Psoas muscle (tissue), 8 donors: ENCODE data around the gene STUM. TPM values are rescaled to one million over a fixed set of nuclear protein-coding genes. Genes with fewer than 3 reads are reported as not detected.

Experiments used
- ATAC-seq, 4 donors: fragments of 200-7000 bp; cut with Tn5 transposase; one replicate each; pipeline ENCODE4 v1.9.1; 2020; ENCODE audit warnings: moderate library complexity in 3 of 4, mild to moderate bottlenecking in 2 of 4
- DNase-seq, 2 donors: peaks; one replicate each; pipeline ENCODE4 v3.0.0-alpha.2; 2020
- H3K27ac ChIP-seq: fragments of 200-600 bp; one replicate; pipeline ENCODE4 v1.8.0; 2022
- H3K27me3 ChIP-seq, 3 donors: fragments of 200-600 bp in 1 of 3; one replicate each; pipeline versions ENCODE4 v1.6.1 to v1.8.0; 2013 to 2022; ENCODE audit warnings: low read length in 2 of 3, mild to moderate bottlenecking in 2 of 3, moderate library complexity in 1 of 3; ENCODE audit not compliant: insufficient read depth in 3 of 3
- H3K36me3 ChIP-seq, 2 donors: fragments of 200-600 bp in 1 of 2; one replicate each; pipeline versions ENCODE4 v1.6.1 to v1.8.0; 2013 to 2022; ENCODE audit warnings: low read depth in 1 of 2, mild to moderate bottlenecking in 1 of 2, moderate library complexity in 1 of 2; ENCODE audit not compliant: insufficient read depth in 1 of 2
- H3K4me1 ChIP-seq: fragments of 200-600 bp; one replicate; pipeline ENCODE4 v1.8.0; 2022
- H3K4me3 ChIP-seq: fragments of 200-600 bp; one replicate; pipeline ENCODE4 v1.8.0; 2022; ENCODE audit warnings: mild to moderate bottlenecking
- H3K9me3 ChIP-seq: fragments of 200-600 bp; one replicate; pipeline ENCODE4 v1.8.0; 2022
- WGBS, 3 donors: extraction: QIAGEN DNeasy Blood & Tissue Kit; methylation state at CpG; one replicate each; pipeline versions ENCODE4 v1.1.6 to v1.1.7; 2013; 5-methylcytosine and 5-hydroxymethylcytosine counted together
- intact Hi-C, 2 donors: fragments of 100-400 bp; cut with DNase I; formaldehyde crosslinking; loops; one replicate each; pipeline versions ENCODE4 v1.11.0 to v1.14.2; 2022
- polyA plus RNA-seq, 3 donors: library from polyadenylated mRNA; stranded (reverse); fragments of 200-250 nt; gene quantifications; one replicate each; pipeline ENCODE4 v1.2.3, GENCODE V29; 2013
- total RNA-seq, 4 donors: library from RNA; stranded (reverse); fragmentation: NEBNext Ultra II Directional in 2 of 4; extraction: Animal tissue kit (Norgen Biotek cat#: 25700) in 2 of 4; gene quantifications; one replicate each; pipeline versions ENCODE4 v1.2.1 to v1.2.4, GENCODE V29; 2021 to 2023
- TF ChIP-seq, protein P1 (sequence below): fragments of 200-600 bp; IDR thresholded peaks from one replicate; pipeline ENCODE4 v1.8.0; 2022; ENCODE audit warnings: antibody characterized with exemption
- donor health status: healthy with polysubstance abuse.
- donor health status: DM: no; HTN: no; CAD: no; lungs with moderate emphysema.
- donor health status: Bipolar disorder and iron deficiency.
- donor health status: healthy.
- donor health status: DM: yes; HTN: yes; CAD: no.
- donor health status: DM: no; HTN: no; CAD: no.
- donor health status: DM: no; HTN: no; CAD: no.
- donor health status: DM: yes; HTN: yes; CAD: no.

STUM gene
- total and polyA plus RNA-seq, 7 donors: 0.34 to 1.5 (median 0.96) TPM

- no peak overlapping the region for H3K4me3 ChIP-seq
- intact Hi-C loops: no loop called here
Measured at GRCh38 chr1:226622012-226622411, 73.4 kb downstream of the STUM start.

DNA sequence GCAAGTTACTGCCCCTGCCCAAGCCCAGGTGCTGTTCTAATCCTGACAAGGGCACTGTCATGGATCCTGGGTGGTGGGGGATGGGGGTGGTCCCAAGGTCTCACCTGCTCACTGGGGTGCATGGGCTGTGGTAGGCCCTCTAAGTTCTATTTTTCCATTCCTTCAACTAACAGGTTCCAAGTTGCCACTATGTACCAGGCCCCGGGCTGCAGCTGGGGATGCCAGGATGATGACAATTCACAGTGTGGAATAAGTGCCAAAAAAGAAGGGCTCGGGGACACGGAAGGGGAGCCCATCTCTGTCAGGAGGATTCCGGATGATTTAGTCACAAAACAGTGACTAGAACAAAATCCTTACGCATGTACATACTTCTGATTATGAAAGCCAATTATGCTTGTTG is 76.0 kb downstream of the STUM start:
- WGBS, 3 donors: 57 to 68% (median 66%) methylated on average over 5 of the region's 5 CpGs
- no peak for ATAC-seq
- Histone ChIP-seq H3K4me3 (no peak overlapping the region), H3K9me3 (peaks cover 13% of the 10 kb centered on the region), H3K27ac (no peak overlapping the region), H3K27me3 (no peaks in the 10 kb centered on the region), H3K36me3 (no peaks in the 10 kb centered on the region), H3K4me1 (peaks cover 5% of the 10 kb centered on the region)
- intact Hi-C loops: loop anchor here in 1 of 2 donors (2.0 kb wide), 1 partner anchor 816 kb away; no protein-coding TSS in a partner anchor
- TF ChIP-seq, protein P1, sequence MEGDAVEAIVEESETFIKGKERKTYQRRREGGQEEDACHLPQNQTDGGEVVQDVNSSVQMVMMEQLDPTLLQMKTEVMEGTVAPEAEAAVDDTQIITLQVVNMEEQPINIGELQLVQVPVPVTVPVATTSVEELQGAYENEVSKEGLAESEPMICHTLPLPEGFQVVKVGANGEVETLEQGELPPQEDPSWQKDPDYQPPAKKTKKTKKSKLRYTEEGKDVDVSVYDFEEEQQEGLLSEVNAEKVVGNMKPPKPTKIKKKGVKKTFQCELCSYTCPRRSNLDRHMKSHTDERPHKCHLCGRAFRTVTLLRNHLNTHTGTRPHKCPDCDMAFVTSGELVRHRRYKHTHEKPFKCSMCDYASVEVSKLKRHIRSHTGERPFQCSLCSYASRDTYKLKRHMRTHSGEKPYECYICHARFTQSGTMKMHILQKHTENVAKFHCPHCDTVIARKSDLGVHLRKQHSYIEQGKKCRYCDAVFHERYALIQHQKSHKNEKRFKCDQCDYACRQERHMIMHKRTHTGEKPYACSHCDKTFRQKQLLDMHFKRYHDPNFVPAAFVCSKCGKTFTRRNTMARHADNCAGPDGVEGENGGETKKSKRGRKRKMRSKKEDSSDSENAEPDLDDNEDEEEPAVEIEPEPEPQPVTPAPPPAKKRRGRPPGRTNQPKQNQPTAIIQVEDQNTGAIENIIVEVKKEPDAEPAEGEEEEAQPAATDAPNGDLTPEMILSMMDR: no peak
- peak in 1 of 2 donors; percentile 35 for DNase-seq

More at GRCh38 chr1:226622012-226622411, 73.4 kb downstream of the STUM start:
- Histone ChIP-seq H3K27me3 (no peaks in the 10 kb centered on the region), H3K9me3 (peaks cover 13% of the 10 kb centered on the region), H3K27ac (no peak overlapping the region), H3K36me3 (no peaks in the 10 kb centered on the region), H3K4me1 (peaks cover 5% of the 10 kb centered on the region)
- TF ChIP-seq, protein P1: no peak
- no peak for DNase-seq
- ATAC-seq: no peak

DNA sequence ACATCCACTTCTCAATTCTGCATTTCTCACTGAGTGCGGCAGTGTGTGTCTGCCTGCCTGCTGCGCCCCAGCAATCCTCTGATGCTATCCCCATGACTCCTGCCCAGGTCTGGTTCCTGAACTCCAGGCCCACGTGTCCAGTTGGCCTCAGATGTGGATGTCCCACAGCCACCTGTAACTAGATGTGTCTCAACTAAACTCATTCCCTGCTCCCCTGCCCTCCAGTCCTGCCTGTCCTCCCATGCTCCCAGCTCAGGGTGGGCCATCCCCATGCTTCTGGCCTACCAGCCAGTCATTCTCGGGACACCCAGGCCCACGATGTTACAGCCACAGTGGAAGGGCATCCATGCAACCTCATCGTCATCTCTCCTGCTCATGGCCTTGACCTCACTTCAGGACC is 76.8 kb downstream of the STUM start:
- DNase-seq (peak in 1 of 2 donors; percentile 21), ATAC-seq (no peak)
- H3K27me3 ChIP-seq: no peaks in the 10 kb centered on the region

GRCh38 chr1:226625832-226626576 is 77.4 kb downstream of the STUM start:
- TF ChIP-seq, protein P1: no peak
- no peak overlapping the region for H3K4me3 ChIP-seq
- 79 to 85% (median 84%) methylated on average over 10 of the region's 10 CpGs for WGBS, 3 donors
- no peak overlapping the region for H3K27ac ChIP-seq
- peak in 1 of 2 donors; percentile 44 for DNase-seq
- no peaks in the 10 kb centered on the region for H3K36me3 ChIP-seq
- peaks cover 13% of the 10 kb centered on the region for H3K9me3 ChIP-seq
- peak; percentile 15 to 47 (median 32) for ATAC-seq
- intact Hi-C loops: loop anchor here in 1 of 2 donors (2.0 kb wide), 1 partner anchor 815 kb away; no protein-coding TSS in a partner anchor
- H3K27me3 ChIP-seq: no peaks in the 10 kb centered on the region
- peaks cover 5% of the 10 kb centered on the region for H3K4me1 ChIP-seq

More for the DNA sequence above, 76.8 kb downstream of the STUM start:
- TF ChIP-seq, protein P1: no peak
- H3K4me1 ChIP-seq: peaks cover 5% of the 10 kb centered on the region
- no peak overlapping the region for H3K4me3 ChIP-seq
- 88 to 92% (median 91%) methylated on average over 6 of the region's 6 CpGs for WGBS, 3 donors
- H3K9me3 ChIP-seq: peaks cover 13% of the 10 kb centered on the region
- no peaks in the 10 kb centered on the region for H3K36me3 ChIP-seq
- intact Hi-C loops: loop anchor here in 1 of 2 donors (2.0 kb wide), 1 partner anchor 815 kb away; no protein-coding TSS in a partner anchor
- H3K27ac ChIP-seq: no peak overlapping the region
